Bronchial smooth muscle cell (primary cell): ENCODE measurements around the gene PNMT. TPM values are rescaled to one million over a fixed set of nuclear protein-coding genes. Genes with fewer than 3 reads are reported as not detected.

Experiments
- total RNA-seq: library from RNA; depleted of rRNA; stranded (reverse); fragments of >200 nt; gene quantifications from 2 replicates; pipeline ENCODE4 v1.2.1, GENCODE V29; 2014

The PNMT gene, protein sequence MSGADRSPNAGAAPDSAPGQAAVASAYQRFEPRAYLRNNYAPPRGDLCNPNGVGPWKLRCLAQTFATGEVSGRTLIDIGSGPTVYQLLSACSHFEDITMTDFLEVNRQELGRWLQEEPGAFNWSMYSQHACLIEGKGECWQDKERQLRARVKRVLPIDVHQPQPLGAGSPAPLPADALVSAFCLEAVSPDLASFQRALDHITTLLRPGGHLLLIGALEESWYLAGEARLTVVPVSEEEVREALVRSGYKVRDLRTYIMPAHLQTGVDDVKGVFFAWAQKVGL
- not detected in 2 replicates for total RNA-seq

DNA sequence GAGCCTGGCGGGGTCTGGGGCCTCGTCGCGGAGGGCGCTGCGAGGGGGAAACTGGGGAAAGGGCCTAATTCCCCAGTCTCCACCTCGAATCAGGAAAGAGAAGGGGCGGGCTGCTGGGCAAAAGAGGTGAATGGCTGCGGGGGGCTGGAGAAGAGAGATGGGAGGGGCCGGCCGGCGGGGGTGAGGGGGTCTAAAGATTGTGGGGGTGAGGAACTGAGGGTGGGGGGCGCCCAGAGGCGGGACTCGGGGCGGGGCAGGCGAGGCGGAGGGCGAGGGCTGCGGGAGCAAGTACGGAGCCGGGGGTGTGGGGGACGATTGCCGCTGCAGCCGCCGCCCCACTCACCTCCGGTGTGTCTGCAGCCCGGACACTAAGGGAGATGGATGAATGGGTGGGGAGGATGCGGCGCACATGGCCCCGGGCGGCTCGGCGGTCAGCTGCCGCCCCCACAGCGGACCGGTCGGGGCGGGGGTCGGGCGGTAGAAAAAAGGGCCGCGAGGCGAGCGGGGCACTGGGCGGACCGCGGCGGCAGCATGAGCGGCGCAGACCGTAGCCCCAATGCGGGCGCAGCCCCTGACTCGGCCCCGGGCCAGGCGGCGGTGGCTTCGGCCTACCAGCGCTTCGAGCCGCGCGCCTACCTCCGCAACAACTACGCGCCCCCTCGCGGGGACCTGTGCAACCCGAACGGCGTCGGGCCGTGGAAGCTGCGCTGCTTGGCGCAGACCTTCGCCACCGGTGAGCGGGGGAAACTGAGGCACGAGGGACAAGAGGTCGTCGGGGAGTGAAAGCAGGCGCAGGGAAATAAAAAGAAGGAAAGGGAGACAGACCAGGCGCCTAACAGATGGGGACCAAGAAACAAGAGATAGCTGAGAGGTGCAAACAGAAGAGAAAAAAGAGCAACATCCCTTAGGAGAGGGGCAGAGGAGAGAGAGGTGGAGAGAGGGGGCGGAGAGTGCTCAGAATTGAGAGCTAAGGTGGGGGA lies at the start of gene PNMT:
Gene PNMT, plus strand, starts transcription at position 509 of the 980 bp plus-strand sequence. Its CDS starts 23 bp downstream, at position 532.

DNA sequence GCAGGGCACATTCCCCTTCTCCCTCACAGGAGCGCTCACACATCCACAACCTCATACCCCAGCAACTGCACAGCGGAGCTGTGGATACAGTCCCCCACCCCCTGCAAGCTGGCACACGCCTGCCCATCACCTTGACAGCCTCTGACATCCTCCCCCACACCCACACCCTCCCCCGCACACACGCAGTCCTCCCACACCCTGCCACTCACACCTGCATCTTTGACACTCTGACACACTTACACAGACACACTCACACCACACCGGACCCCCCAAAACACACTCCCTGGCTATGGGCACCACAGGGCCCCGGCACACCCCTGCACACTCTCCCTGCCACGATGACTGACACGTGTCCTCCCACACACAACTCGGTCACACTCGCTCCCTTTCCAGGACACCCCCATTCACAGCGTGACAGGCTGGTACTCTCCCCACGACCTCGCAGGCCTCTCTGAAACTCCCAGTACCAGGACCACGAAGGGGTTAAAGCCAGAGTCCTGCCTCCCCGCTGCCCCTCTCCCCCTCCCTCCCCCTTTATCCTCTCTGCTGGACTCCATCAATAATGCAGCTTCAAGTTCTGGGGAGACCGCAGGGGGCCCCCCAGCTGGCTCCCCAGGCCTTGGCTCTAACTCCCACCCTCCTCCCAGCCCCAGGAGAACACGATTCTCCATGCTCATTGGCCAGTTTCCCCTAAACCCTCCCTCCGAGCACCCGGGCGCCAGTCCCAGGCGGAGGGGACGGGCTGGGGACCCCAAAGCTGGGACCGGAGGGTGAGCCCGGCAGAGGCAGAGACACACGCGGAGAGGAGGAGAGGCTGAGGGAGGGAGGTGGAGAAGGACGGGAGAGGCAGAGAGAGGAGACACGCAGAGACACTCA lies 41.8 kb upstream of the PNMT start, which contains the start of gene PPP1R1B:
Gene PPP1R1B, plus strand, starts transcription at position 782 of the 876 bp plus-strand sequence. CDS start 441 bp downstream, outside the sequence.

DNA sequence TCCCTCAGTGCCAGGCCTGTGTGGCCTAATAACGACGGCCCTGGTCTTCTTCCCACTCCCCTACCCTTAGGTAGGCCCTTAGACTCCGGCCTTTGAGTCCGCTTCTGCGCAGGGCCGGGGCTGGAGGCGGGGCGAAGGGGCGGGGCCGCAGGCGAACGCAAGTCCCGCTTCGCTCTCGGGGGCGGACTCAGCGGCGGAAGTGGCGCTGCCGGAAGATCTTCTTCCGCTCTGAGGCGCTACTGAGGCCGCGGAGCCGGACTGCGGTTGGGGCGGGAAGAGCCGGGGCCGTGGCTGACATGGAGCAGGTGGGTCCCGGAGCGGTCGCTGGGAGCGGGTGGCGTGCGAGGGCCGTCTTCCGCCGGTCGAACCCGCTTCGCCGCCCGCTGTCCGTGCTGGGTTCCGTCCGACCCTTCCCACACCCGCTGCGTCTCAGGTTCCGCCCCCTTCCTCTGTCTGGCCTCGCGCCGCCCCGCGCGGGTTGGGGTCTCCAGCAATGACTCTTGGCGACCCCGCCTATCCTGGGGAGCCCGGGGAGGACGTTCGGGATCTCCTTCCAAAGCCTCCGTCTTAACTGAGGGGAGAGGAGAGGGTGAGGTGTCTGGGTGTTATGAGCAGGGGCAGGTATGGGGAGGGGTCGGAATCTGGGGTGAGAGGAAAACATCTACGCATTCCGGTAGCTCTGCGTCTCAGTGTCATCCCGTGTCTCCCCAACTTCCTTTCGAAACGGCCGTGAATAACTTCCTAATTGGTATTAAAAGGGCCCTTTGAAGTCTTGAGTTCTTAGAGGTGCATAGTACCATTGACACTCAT lies 31.1 kb upstream of the PNMT start, which contains the start of gene STARD3:
Gene STARD3, plus strand, starts transcription at position 218 of the 810 bp plus-strand sequence. CDS start 16,388 bp downstream, outside the sequence.

DNA sequence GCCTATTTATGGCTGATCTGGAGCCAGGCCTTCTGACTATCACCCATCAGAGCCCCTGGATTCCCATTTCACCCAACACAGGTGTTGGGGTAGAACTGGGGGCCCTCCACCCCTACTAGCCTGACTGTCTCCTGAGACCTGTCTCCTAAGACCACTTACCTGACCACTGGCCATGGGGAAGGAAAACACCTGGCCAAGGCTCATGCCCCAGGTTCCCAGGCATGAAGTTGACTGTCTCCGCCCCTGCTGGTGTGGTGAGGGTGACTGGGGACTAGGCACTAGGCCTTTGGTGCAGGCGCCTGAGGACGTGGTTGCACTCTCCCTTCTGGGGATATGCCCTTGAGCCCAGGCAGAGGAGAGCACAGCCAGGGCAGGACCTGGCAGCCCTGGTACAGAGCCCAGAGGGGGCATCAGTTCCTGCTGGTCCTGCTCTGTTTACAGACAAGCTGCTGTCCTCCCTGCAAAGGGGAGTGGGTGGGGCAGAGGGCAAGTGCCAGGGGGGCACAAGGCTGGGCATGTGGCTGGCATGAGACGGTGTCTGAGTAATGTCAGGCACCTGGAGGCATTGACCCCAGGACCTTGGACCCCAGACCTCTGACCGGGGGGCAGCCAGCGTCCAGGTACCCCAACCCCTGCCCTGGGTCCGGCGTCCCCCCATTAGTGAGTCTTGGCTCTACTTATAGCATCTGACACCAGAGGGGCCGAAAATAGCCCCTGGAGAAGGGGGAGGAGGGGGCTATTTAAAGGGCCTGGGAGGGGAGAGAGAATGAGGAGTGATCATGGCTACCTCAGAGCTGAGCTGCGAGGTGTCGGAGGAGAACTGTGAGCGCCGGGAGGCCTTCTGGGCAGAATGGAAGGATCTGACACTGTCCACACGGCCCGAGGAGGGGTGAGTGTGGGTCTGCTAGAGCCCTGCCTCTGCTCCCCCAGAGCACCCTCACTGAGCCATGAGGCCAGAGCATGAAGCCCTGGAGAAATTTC lies 3.4 kb upstream of the PNMT start, which contains the start of gene TCAP:
Gene TCAP, plus strand, starts transcription at position 769 of the 981 bp plus-strand sequence. Its CDS starts 11 bp downstream, at position 780.

DNA sequence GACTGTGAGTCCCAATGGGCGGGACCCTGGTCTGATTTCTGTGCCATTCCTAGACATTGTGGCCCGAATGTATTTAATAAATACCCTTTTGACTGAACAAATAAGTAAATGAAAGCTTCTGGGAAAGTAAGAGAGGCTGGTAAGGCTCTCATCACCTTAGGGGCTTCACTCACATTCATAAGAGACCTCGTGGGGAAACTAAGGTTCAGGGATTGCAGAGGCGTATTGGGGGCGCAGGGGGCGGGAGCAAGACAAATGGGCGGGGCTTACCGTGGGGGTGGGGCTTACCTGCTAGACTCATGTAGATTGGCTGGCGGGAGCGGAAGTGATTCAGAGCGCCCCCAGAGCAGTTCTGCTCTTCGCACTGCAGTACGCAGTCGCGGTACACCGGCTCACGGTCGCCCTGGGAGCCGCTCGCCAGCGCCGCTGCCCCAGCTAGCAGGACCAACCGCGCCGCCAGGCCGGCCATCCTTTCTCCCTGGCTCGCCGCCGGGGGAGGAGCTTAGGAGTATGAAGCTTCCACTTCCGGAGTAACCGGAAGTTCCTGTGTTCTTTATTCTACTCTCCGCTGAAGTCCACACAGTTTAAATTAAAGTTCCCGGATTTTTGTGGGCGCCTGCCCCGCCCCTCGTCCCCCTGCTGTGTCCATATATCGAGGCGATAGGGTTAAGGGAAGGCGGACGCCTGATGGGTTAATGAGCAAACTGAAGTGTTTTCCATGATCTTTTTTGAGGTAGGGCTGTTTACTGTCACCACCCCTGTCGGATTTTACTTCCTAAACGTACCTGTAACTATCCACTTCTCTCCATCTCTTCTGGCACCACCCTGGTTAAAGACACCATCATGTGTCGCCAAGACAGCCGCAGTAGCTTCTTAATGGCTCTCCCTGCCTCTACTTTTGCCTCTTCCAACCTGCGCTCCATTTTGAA lies 19.6 kb downstream of the PNMT start, which contains the start of gene PGAP3:
Gene PGAP3, minus strand, starts transcription at position 512 of the 929 bp plus-strand sequence. Its CDS starts 43 bp downstream, at position 469.

DNA sequence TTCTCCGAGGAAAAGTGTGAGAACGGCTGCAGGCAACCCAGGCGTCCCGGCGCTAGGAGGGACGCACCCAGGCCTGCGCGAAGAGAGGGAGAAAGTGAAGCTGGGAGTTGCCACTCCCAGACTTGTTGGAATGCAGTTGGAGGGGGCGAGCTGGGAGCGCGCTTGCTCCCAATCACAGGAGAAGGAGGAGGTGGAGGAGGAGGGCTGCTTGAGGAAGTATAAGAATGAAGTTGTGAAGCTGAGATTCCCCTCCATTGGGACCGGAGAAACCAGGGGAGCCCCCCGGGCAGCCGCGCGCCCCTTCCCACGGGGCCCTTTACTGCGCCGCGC lies 31.5 kb downstream of the PNMT start, which contains the start of gene ERBB2:
Gene ERBB2, plus strand, starts transcription at position 247 of the 330 bp plus-strand sequence. CDS start 175 bp downstream, outside the sequence.

Other genes with a start within 250 kb of the PNMT start
- 14.3 and 14.9 TPM in 2 replicates for gene MED1, start 217.2 kb upstream of the PNMT start, total RNA-seq
- 14.5 and 17.2 TPM in 2 replicates for gene CDK12, start 207.0 kb upstream of the PNMT start, total RNA-seq
- under 0.01 TPM in 1 of 2 replicates, not detected in the other for gene NEUROD2, start 60.5 kb upstream of the PNMT start, total RNA-seq
- 0.32 and 6.3 TPM in 2 replicates for gene PPP1R1B, start 41.5 kb upstream of the PNMT start, total RNA-seq
- 18.1 and 25.2 TPM in 2 replicates for gene STARD3, start 31.3 kb upstream of the PNMT start, total RNA-seq
- 0.16 and 0.34 TPM in 2 replicates for gene TCAP, start 3.1 kb upstream of the PNMT start, total RNA-seq
- gene PGAP3, start 19.6 kb downstream of the PNMT start, total RNA-seq, result 12.5 and 20.2 TPM in 2 replicates
- 24.6 and 30.3 TPM in 2 replicates for gene ERBB2, start 31.6 kb downstream of the PNMT start, total RNA-seq
- gene MIEN1, start 62.1 kb downstream of the PNMT start, total RNA-seq, result 14.3 and 14.7 TPM in 2 replicates
- gene GRB7, start 69.5 kb downstream of the PNMT start, total RNA-seq, result 0.16 TPM in 1 of 2 replicates, not detected in the other
- under 0.01 TPM in 1 of 2 replicates, not detected in the other for gene IKZF3, start 195.9 kb downstream of the PNMT start, total RNA-seq
- not detected in 2 replicates for gene ZPBP2, start 199.7 kb downstream of the PNMT start, total RNA-seq